Measurements from ENCODE around the gene PSMA5. TPM values are rescaled to one million over a fixed set of nuclear protein-coding genes. Genes with fewer than 3 reads are reported as not detected.
A peak's percentile ranks its signal among the peaks of the same experiment; 100 is the strongest.
"Not testable (repeated sequence)": the region's sequence is repeated elsewhere in the genome, so short reads cannot be mapped to it uniquely, and the experiment has no call there.

The PSMA5 gene
- 10 to 100 TPM; 29.9 to 87.0 (median 62.2) TPM for total RNA-seq
- polyA plus RNA-seq: 10 to 100 TPM; 35.8 to 63.9 (median 61.2) TPM
- long read RNA-seq, donor 1, transcript PSMA5-201 (9 exons, 3,729 nt): major isoform, 41 of 42 reads
- long read RNA-seq, donor 1, partial matches to known transcripts: 0 of 42 reads
- long read RNA-seq, donor 1, other reads (novel, unspliced or antisense): 0 of 42 reads
- long read RNA-seq, donor 2, transcript PSMA5-201 (9 exons, 3,729 nt): major isoform, 30 of 30 reads
- long read RNA-seq, donor 2, partial matches to known transcripts: 0 of 30 reads
- long read RNA-seq, donor 2, other reads (novel, unspliced or antisense): 0 of 30 reads

GRCh38 chr1:109426281-109427170 lies at the start of gene PSMA5:
PSMA5 (minus strand) TSS chr1:109426448; CDS start chr1:109426330, 118 bp downstream.
- intact Hi-C loops (cut with DNase I; ENCODE audit: low total_unique reads): loop anchor here (2.0 to 10.0 kb wide), 2 partner anchors 56 to 108 kb away; partner anchors contain the start of genes ATXN7L2 and GPR61

GRCh38 chr1:109475261-109475660 lies 49.0 kb upstream of the PSMA5 start:
- TF ChIP-seq POLR2AphosphoS5 (IDR thresholded peaks at IDR 0.05): no peak
- no peak for TF ChIP-seq CTCF (IDR thresholded peaks at IDR 0.05 in 8 of 11, conservative IDR thresholded peaks at IDR 0.05 in 3 of 11)
- no peak for TF ChIP-seq POLR2A (IDR thresholded peaks at IDR 0.05)
- Histone ChIP-seq H3K9me3 (no peaks in the 10 kb centered on the region), H3K4me3 (no peak overlapping the region), H3K27me3 (replicated peaks in 1 of 7) (peaks cover 0 to 69% (median 0%) of the 10 kb centered on the region in 7 donors), H3K4me1 (no peaks in the 10 kb centered on the region), H3K36me3 (no peaks in the 10 kb centered on the region), H3K27ac (no peak overlapping the region)
- no peak for DNase-seq
- WGBS, 5 donors: 82 to 88% (median 83%) methylated on average over 9 of the region's 9 CpGs
- intact Hi-C loops (cut with DNase I; ENCODE audit: low total_unique reads): no loop called here

More at GRCh38 chr1:109426281-109427170, at the start of gene PSMA5:
- H3K27me3 ChIP-seq (replicated peaks in 1 of 7): no peaks in the 10 kb centered on the region
- H3K4me1 ChIP-seq: peaks cover 13 to 56% (median 47%) of the 10 kb centered on the region in 6 donors
- peaks cover 0 to 12% (median 3%) of the 10 kb centered on the region in 6 donors for H3K36me3 ChIP-seq
- DNase-seq: peak; percentile 97
- no peaks in the 10 kb centered on the region for H3K9me3 ChIP-seq
- peak within 1 kb of the TSS; percentile 85 to 96 (median 90) for H3K27ac ChIP-seq
- peak in 3 of 11 experiments; percentile 15 to 39 (median 37) for TF ChIP-seq CTCF (IDR thresholded peaks at IDR 0.05 in 8 of 11, conservative IDR thresholded peaks at IDR 0.05 in 3 of 11)
- peak; percentile 96 to 97 (median 96) for TF ChIP-seq POLR2AphosphoS5 (IDR thresholded peaks at IDR 0.05)
- TF ChIP-seq POLR2A (IDR thresholded peaks at IDR 0.05): peak in 2 of 3 donors; percentile 57 to 79
- WGBS, 5 donors: 0 to 1% (median 0%) methylated on average over 40 to 50 of the region's 50 CpGs
- peak within 1 kb of the TSS; percentile 87 to 99 (median 92) for H3K4me3 ChIP-seq

GRCh38 chr1:109474697-109475096 lies 48.4 kb upstream of the PSMA5 start:
- Histone ChIP-seq H3K27me3 (replicated peaks in 1 of 7) (peaks cover 0 to 75% (median 0%) of the 10 kb centered on the region in 7 donors), H3K36me3 (no peaks in the 10 kb centered on the region), H3K4me1 (no peaks in the 10 kb centered on the region), H3K9me3 (no peaks in the 10 kb centered on the region), H3K4me3 (no peak overlapping the region), H3K27ac (no peak overlapping the region)
- TF ChIP-seq CTCF (IDR thresholded peaks at IDR 0.05 in 8 of 11, conservative IDR thresholded peaks at IDR 0.05 in 3 of 11) (no peak), POLR2A (IDR thresholded peaks at IDR 0.05) (no peak), POLR2AphosphoS5 (IDR thresholded peaks at IDR 0.05) (no peak)
- 41 to 81% (median 58%) methylated on average over 1 of the region's 1 CpG for WGBS, 5 donors
- intact Hi-C loops (cut with DNase I; ENCODE audit: low total_unique reads): no loop called here
- no peak for DNase-seq

GRCh38 chr1:109473284-109474057 lies 47.2 kb upstream of the PSMA5 start:
- H3K4me3 ChIP-seq; DNase-seq; H3K9me3 ChIP-seq; H3K4me1 ChIP-seq; H3K36me3 ChIP-seq; intact Hi-C loops (cut with DNase I; ENCODE audit: low total_unique reads); H3K27ac ChIP-seq: not testable (repeated sequence)
- peaks cover 0 to 76% (median 0%) of the 10 kb centered on the region in 7 donors for H3K27me3 ChIP-seq (replicated peaks in 1 of 7)
- WGBS, 5 donors: 84 to 89% (median 87%) methylated on average over 12 of the region's 12 CpGs
